Caco-2 (cell line): ENCODE data around the gene EAF1. TPM values are rescaled to one million over a fixed set of nuclear protein-coding genes. Genes with fewer than 3 reads are reported as not detected.

ENCODE experiments used
- BruUV-seq: library from RNA; stranded (reverse); fragments of 400-500 nt; replicated peaks from 2 replicates; lab custom pipeline; 2021; lab: Mats Ljungman, UMichigan
- CTCF ChIA-PET: fragments of 300-600 bp; sonication (Branson Sonifier 250); formaldehyde crosslinking; loops from one replicate; lab custom pipeline; 2022; ENCODE audit warnings: antibody characterized with exemption; lab: Charles Lee
- POLR2A ChIA-PET: fragments of 300-600 bp; sonication (Branson Sonifier 250); formaldehyde crosslinking; loops from one replicate; lab custom pipeline; 2022; ENCODE audit warnings: antibody characterized with exemption; lab: Charles Lee
- DNase-seq, 2 experiments: peaks; one replicate each; pipeline versions ENCODE4 v3.0.0 to v3.0.0-alpha.2; 2020 to 2022
- H3K27me3 ChIP-seq: replicated peaks from 2 replicates; pipeline ENCODE4 v1.6.0; 2011; ENCODE audit warnings: low read length; ENCODE audit not compliant: control insufficient read depth, insufficient read depth
- H3K36me3 ChIP-seq: 2 replicates; pipeline ENCODE4 v1.5.1; 2011; ENCODE audit warnings: low read length; ENCODE audit not compliant: control insufficient read depth, insufficient read depth
- H3K4me1 ChIP-seq: fragments of 250-450 bp; sonication (Bioruptor Pico); 2 replicates; pipeline ENCODE4 v1.5.1; 2020; ENCODE audit warnings: mild to moderate bottlenecking
- H3K4me3 ChIP-seq: 2 replicates; pipeline ENCODE4 v1.5.1; 2011; ENCODE audit warnings: low read depth, mild to moderate bottlenecking, control low read depth, low read length
- H3K9me3 ChIP-seq: fragments of 250-450 bp; sonication (Bioruptor Pico); 2 replicates; pipeline ENCODE4 v1.5.1; 2020; ENCODE audit warnings: mild to moderate bottlenecking, moderate library complexity
- H3K27ac Mint-ChIP-seq: one replicate; pipeline ENCODE4 v1.8.0; 2022; ENCODE audit warnings: mixed read lengths; ENCODE audit not compliant: unreplicated experiment
- H3K27me3 Mint-ChIP-seq: one replicate; pipeline ENCODE4 v1.8.0; 2022; ENCODE audit warnings: mixed read lengths; ENCODE audit not compliant: insufficient read depth, unreplicated experiment
- H3K36me3 Mint-ChIP-seq: one replicate; pipeline ENCODE4 v1.8.0; 2022; ENCODE audit warnings: mild to moderate bottlenecking, mixed read lengths; ENCODE audit not compliant: insufficient read depth, unreplicated experiment
- H3K4me1 Mint-ChIP-seq: one replicate; pipeline ENCODE4 v1.8.0; 2022; ENCODE audit warnings: low read depth, mixed read lengths; ENCODE audit not compliant: unreplicated experiment
- H3K4me3 Mint-ChIP-seq: one replicate; pipeline ENCODE4 v1.8.0; 2022; ENCODE audit warnings: mild to moderate bottlenecking, moderate library complexity, mixed read lengths; ENCODE audit not compliant: unreplicated experiment
- H3K9me3 Mint-ChIP-seq: one replicate; pipeline ENCODE4 v1.8.0; 2022; ENCODE audit warnings: mixed read lengths; ENCODE audit not compliant: unreplicated experiment
- CTCF ChIP-seq, 2 experiments: fragments of 200-600 bp in 1 of 2; IDR thresholded peaks; 1 replicate in 1 of 2; 2 replicates in 1 of 2; pipeline versions ENCODE4 v1.5.1 to v1.8.0; 2011 to 2022; ENCODE audit warnings: antibody characterized with exemption in 1 of 2, control low read depth in 1 of 2, inconsistent platforms in 1 of 2, low read depth in 1 of 2, low read length in 1 of 2, mild to moderate bottlenecking in 1 of 2, moderate library complexity in 1 of 2; ENCODE audit not compliant: insufficient read depth in 1 of 2, severe bottlenecking in 1 of 2, unreplicated experiment in 1 of 2
- intact Hi-C: fragments of 100-400 bp; cut with micrococcal nuclease; formaldehyde crosslinking; loops from one replicate; pipeline ENCODE4 v1.10.0; 2022; ENCODE audit not compliant: unreplicated experiment
- total RNA-seq: library from RNA; stranded (reverse); gene quantifications from 2 replicates; pipeline ENCODE4 v1.2.3, GENCODE V29; 2022

Gene EAF1
- total RNA-seq, 1 experiment from 2014 or later = 33.5 TPM

GRCh38 chr3:15453501-15453900 is 26.1 kb downstream of the EAF1 start:
- Histone ChIP-seq H3K9me3 (no peaks in the 10 kb centered on the region), H3K4me1 (peaks cover 5% of the 10 kb centered on the region), H3K27me3 (no peaks in the 10 kb centered on the region), H3K36me3 (no peaks in the 10 kb centered on the region), H3K4me3 (no peak overlapping the region)
- Mint-ChIP-seq H3K36me3 (no peaks in the 10 kb centered on the region), H3K27ac (no peak overlapping the region), H3K9me3 (no peaks in the 10 kb centered on the region), H3K27me3 (no peaks in the 10 kb centered on the region), H3K4me3 (no peak overlapping the region), H3K4me1 (peaks cover 12% of the 10 kb centered on the region)
- intact Hi-C loops = loop anchor here (10.0 kb wide), 1 partner anchor 101 kb away; no protein-coding TSS in a partner anchor
- no peak for TF ChIP-seq CTCF (IDR thresholded peaks at IDR 0.05; ENCODE audit: insufficient read depth in 1 of 2, low read depth in 1 of 2, low read length in 1 of 2, severe bottlenecking in 1 of 2, unreplicated experiment in 1 of 2)
- DNase-seq = no peak
- BruUV-seq = no TSS peak
- POLR2A ChIA-PET = no interaction called here
- CTCF ChIA-PET = no interaction called here

- Histone ChIP-seq H3K9me3 (no peaks in the 10 kb centered on the region), H3K27me3 (no peaks in the 10 kb centered on the region), H3K36me3 (no peaks in the 10 kb centered on the region), H3K4me1 (peaks cover 5% of the 10 kb centered on the region), H3K4me3 (no peak overlapping the region)
- no TSS peak for BruUV-seq
- H3K27ac Mint-ChIP-seq = no peak overlapping the region
- no peaks in the 10 kb centered on the region for H3K27me3 Mint-ChIP-seq
- no peaks in the 10 kb centered on the region for H3K36me3 Mint-ChIP-seq
- peaks cover 12% of the 10 kb centered on the region for H3K4me1 Mint-ChIP-seq
- H3K9me3 Mint-ChIP-seq = no peaks in the 10 kb centered on the region
- ChIA-PET POLR2A (no interaction called here), CTCF (interaction anchor here (0.5 kb wide), 1 partner anchor 43 kb away, joined by 5 read pairs; no protein-coding TSS in a partner anchor)
- intact Hi-C loops = loop anchor here (10.0 kb wide), 1 partner anchor 101 kb away; no protein-coding TSS in a partner anchor
- no peak for DNase-seq
- no peak for TF ChIP-seq CTCF (IDR thresholded peaks at IDR 0.05; ENCODE audit: insufficient read depth in 1 of 2, low read depth in 1 of 2, low read length in 1 of 2, severe bottlenecking in 1 of 2, unreplicated experiment in 1 of 2)
- H3K4me3 Mint-ChIP-seq = no peak overlapping the region
Measured at GRCh38 chr3:15453991-15454625, 26.7 kb downstream of the EAF1 start.

- peaks cover 2% of the 10 kb centered on the region for H3K27me3 Mint-ChIP-seq
- POLR2A ChIA-PET = no interaction called here
- H3K36me3 Mint-ChIP-seq = no peaks in the 10 kb centered on the region
Measured at GRCh38 chr3:15454965-15455364, 27.6 kb downstream of the EAF1 start.

More at GRCh38 chr3:15454965-15455364, 27.6 kb downstream of the EAF1 start:
- Histone ChIP-seq H3K36me3 (no peaks in the 10 kb centered on the region), H3K27me3 (no peaks in the 10 kb centered on the region), H3K9me3 (no peaks in the 10 kb centered on the region), H3K4me3 (no peak overlapping the region), H3K4me1 (peaks cover 5% of the 10 kb centered on the region)
- Mint-ChIP-seq H3K27ac (no peak overlapping the region), H3K4me1 (peaks cover 12% of the 10 kb centered on the region), H3K4me3 (no peak overlapping the region), H3K9me3 (no peaks in the 10 kb centered on the region)
- BruUV-seq = no TSS peak
- intact Hi-C loops = loop anchor here (10.0 kb wide), 1 partner anchor 100 kb away; no protein-coding TSS in a partner anchor
- CTCF ChIA-PET = no interaction called here
- no peak for TF ChIP-seq CTCF (IDR thresholded peaks at IDR 0.05; ENCODE audit: insufficient read depth in 1 of 2, low read depth in 1 of 2, low read length in 1 of 2, severe bottlenecking in 1 of 2, unreplicated experiment in 1 of 2)
- no peak for DNase-seq
